Measurements from ENCODE around the gene CNGA2. TPM values are rescaled to one million over a fixed set of nuclear protein-coding genes. Genes with fewer than 3 reads are reported as not detected.

Gene CNGA2
- total RNA-seq, 1 donor: not detected

GRCh38 chrX:151711154-151711553 lies 23.4 kb upstream of the CNGA2 start:
- no peak for DNase-seq (ENCODE audit: low read depth in 2 of 3, low spot score in 2 of 3)

GRCh38 chrX:151711787-151712186 lies 22.8 kb upstream of the CNGA2 start:
- DNase-seq (ENCODE audit: low read depth in 2 of 3, low spot score in 2 of 3): no peak

GRCh38 chrX:151712253-151712652 lies 22.3 kb upstream of the CNGA2 start:
- DNase-seq (ENCODE audit: low read depth in 2 of 3, low spot score in 2 of 3): no peak

GRCh38 chrX:151713849-151714248 lies 20.7 kb upstream of the CNGA2 start:
- DNase-seq (ENCODE audit: low read depth in 2 of 3, low spot score in 2 of 3): peak in 1 of 3 donors; percentile 9

GRCh38 chrX:151714362-151714761 lies 20.2 kb upstream of the CNGA2 start:
- DNase-seq (ENCODE audit: low read depth in 2 of 3, low spot score in 2 of 3): no peak

- DNase-seq (ENCODE audit: low read depth in 2 of 3, low spot score in 2 of 3): no peak
Observed at GRCh38 chrX:151715752-151716151, 18.8 kb upstream of the CNGA2 start, which contains the start of gene FATE1. TSS of gene FATE1 (plus strand) at chrX:151716035. CDS start at chrX:151716120, 85 bp downstream.

- peak in 1 of 3 donors; percentile 1 for DNase-seq (ENCODE audit: low read depth in 2 of 3, low spot score in 2 of 3)
Observed at GRCh38 chrX:151722241-151722846, 12.2 kb upstream of the CNGA2 start.

- DNase-seq (ENCODE audit: low read depth in 2 of 3, low spot score in 2 of 3): no peak
Observed at GRCh38 chrX:151723156-151723760, 11.3 kb upstream of the CNGA2 start.

- DNase-seq (ENCODE audit: low read depth in 2 of 3, low spot score in 2 of 3): no peak
Observed at GRCh38 chrX:151724563-151725337, 9.8 kb upstream of the CNGA2 start.

GRCh38 chrX:151725338-151725614 lies 9.3 kb upstream of the CNGA2 start:
- no peak for DNase-seq (ENCODE audit: low read depth in 2 of 3, low spot score in 2 of 3)

GRCh38 chrX:151726751-151727150 lies 7.8 kb upstream of the CNGA2 start:
- no peak for DNase-seq (ENCODE audit: low read depth in 2 of 3, low spot score in 2 of 3)

GRCh38 chrX:151727346-151727745 lies 7.2 kb upstream of the CNGA2 start:
- no peak for DNase-seq (ENCODE audit: low read depth in 2 of 3, low spot score in 2 of 3)

- no peak for DNase-seq (ENCODE audit: low read depth in 2 of 3, low spot score in 2 of 3)
Observed at GRCh38 chrX:151729056-151729725, 5.4 kb upstream of the CNGA2 start.

GRCh38 chrX:151735219-151735618 lies 673 bp downstream of the CNGA2 start:
- no peak for DNase-seq (ENCODE audit: low read depth in 2 of 3, low spot score in 2 of 3)

GRCh38 chrX:151736685-151737084 lies 2.1 kb downstream of the CNGA2 start:
- no peak for DNase-seq (ENCODE audit: low read depth in 2 of 3, low spot score in 2 of 3)

GRCh38 chrX:151737494-151737893 lies 2.9 kb downstream of the CNGA2 start:
- DNase-seq (ENCODE audit: low read depth in 2 of 3, low spot score in 2 of 3): no peak

- no peak for DNase-seq (ENCODE audit: low read depth in 2 of 3, low spot score in 2 of 3)
Observed at GRCh38 chrX:151738751-151739150, 4.2 kb downstream of the CNGA2 start.

GRCh38 chrX:151741606-151742005 lies 7.1 kb downstream of the CNGA2 start:
- no peak for DNase-seq (ENCODE audit: low read depth in 2 of 3, low spot score in 2 of 3)

- no peak for DNase-seq (ENCODE audit: low read depth in 2 of 3, low spot score in 2 of 3)
Observed at GRCh38 chrX:151742311-151742710, 7.8 kb downstream of the CNGA2 start.

- no peak for DNase-seq (ENCODE audit: low read depth in 2 of 3, low spot score in 2 of 3)
Observed at GRCh38 chrX:151743651-151744470, 9.3 kb downstream of the CNGA2 start.

- DNase-seq (ENCODE audit: low read depth in 2 of 3, low spot score in 2 of 3): no peak
Observed at GRCh38 chrX:151745651-151746050, 11.1 kb downstream of the CNGA2 start.

Measured in hematopoietic multipotent progenitor cell (in vitro differentiated cells).